Liver (tissue), 3 donors: ENCODE data around the gene KRTAP5-10.

Experiments used
- CTCF ChIP-seq: fragments of 150-350 bp; IDR thresholded peaks from 2 replicates; pipeline ENCODE4 v1.5.1; 2017; ENCODE audit warnings: improper control_type of control experiment, low read depth, low read length; ENCODE audit not compliant: missing input control
- EGR1 ChIP-seq, 2 donors: IDR thresholded peaks; 2 replicates each; pipeline ENCODE4 v1.6.1; 2016 to 2018; ENCODE audit warnings: antibody characterized with exemption in 2 of 2, low read depth in 2 of 2
- JUND ChIP-seq, 2 donors: IDR thresholded peaks; 2 replicates each; pipeline ENCODE4 v1.6.1; 2016; ENCODE audit warnings: antibody characterized with exemption in 2 of 2
- MAX ChIP-seq: IDR thresholded peaks from 2 replicates; pipeline ENCODE4 v1.6.1; 2016; ENCODE audit warnings: antibody characterized with exemption
- NR2F2 ChIP-seq: IDR thresholded peaks from 2 replicates; pipeline ENCODE4 v1.6.1; 2016; ENCODE audit warnings: antibody characterized with exemption
- RAD21 ChIP-seq, 2 donors: IDR thresholded peaks; 2 replicates each; pipeline ENCODE4 v1.6.1; 2016; ENCODE audit warnings: antibody characterized with exemption in 2 of 2, mild to moderate bottlenecking in 2 of 2
- REST ChIP-seq: IDR thresholded peaks from 2 replicates; pipeline ENCODE4 v1.6.1; 2016; ENCODE audit warnings: antibody characterized with exemption, mild to moderate bottlenecking
- SP1 ChIP-seq: IDR thresholded peaks from 2 replicates; pipeline ENCODE4 v1.6.1; 2018; ENCODE audit warnings: antibody characterized with exemption, mild to moderate bottlenecking
- TAF1 ChIP-seq: conservative IDR thresholded peaks from 2 replicates; pipeline ENCODE4 v1.6.1; 2016; ENCODE audit warnings: antibody characterized with exemption, mild to moderate bottlenecking
- YY1 ChIP-seq: IDR thresholded peaks from 2 replicates; pipeline ENCODE4 v1.6.1; 2016; ENCODE audit warnings: antibody characterized with exemption, mild to moderate bottlenecking
- donor health status: healthy.
- donor health status: healthy.

- TF ChIP-seq CTCF: no peak
- TF ChIP-seq NR2F2: no peak
- TF ChIP-seq EGR1 (IDR thresholded peaks at IDR 0.05; ENCODE audit: low read depth in 2 of 2): no peak
- TF ChIP-seq MAX: no peak
- no peak for TF ChIP-seq TAF1
- TF ChIP-seq YY1: no peak
- no peak for TF ChIP-seq RAD21 (IDR thresholded peaks at IDR 0.05)
- TF ChIP-seq SP1: no peak
- TF ChIP-seq JUND (IDR thresholded peaks at IDR 0.05): no peak
- no peak for TF ChIP-seq REST
Measured at GRCh38 chr11:71544525-71545214, 20.7 kb upstream of the KRTAP5-10 start.
